ENCODE measurements around the gene PTK6.

- TF ChIP-seq, protein P1, sequence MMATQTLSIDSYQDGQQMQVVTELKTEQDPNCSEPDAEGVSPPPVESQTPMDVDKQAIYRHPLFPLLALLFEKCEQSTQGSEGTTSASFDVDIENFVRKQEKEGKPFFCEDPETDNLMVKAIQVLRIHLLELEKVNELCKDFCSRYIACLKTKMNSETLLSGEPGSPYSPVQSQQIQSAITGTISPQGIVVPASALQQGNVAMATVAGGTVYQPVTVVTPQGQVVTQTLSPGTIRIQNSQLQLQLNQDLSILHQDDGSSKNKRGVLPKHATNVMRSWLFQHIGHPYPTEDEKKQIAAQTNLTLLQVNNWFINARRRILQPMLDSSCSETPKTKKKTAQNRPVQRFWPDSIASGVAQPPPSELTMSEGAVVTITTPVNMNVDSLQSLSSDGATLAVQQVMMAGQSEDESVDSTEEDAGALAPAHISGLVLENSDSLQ (IDR thresholded peaks at IDR 0.05), result no peak
- no peak for TF ChIP-seq FOXM1 (IDR thresholded peaks at IDR 0.05; ENCODE audit: borderline replicate concordance)
These were observed 10.0 kb downstream of the PTK6 start for GRCh38 chr20:63527184-63527583.
